H9 (cell line): ENCODE data around the gene RAB33B. TPM values are rescaled to one million over a fixed set of nuclear protein-coding genes. Genes with fewer than 3 reads are reported as not detected.
A peak's percentile ranks its signal among the peaks of the same experiment; 100 is the strongest.

Source experiments
- DNase-seq: peaks from one replicate; pipeline ENCODE4 v3.0.0-alpha.2; 2017
- H2AFZ ChIP-seq: one replicate; pipeline ENCODE4 v1.6.1; 2013; ENCODE audit warnings: mild to moderate bottlenecking, low read length, control low read depth, moderate library complexity
- H2AK5ac ChIP-seq: 2 replicates; pipeline ENCODE4 v1.6.1; 2013; ENCODE audit warnings: low read length, control low read depth, mixed read lengths; ENCODE audit not compliant: insufficient read length
- H2BK120ac ChIP-seq: one replicate; pipeline ENCODE4 v1.6.1; 2013; ENCODE audit warnings: low read depth, mild to moderate bottlenecking, low read length, control low read depth, inconsistent platforms; ENCODE audit not compliant: poor library complexity, severe bottlenecking
- H2BK12ac ChIP-seq: 2 replicates; pipeline ENCODE4 v1.6.1; 2013; ENCODE audit warnings: low read length, control low read depth, mixed read lengths, low read depth; ENCODE audit not compliant: insufficient read length
- H2BK15ac ChIP-seq: 2 replicates; pipeline ENCODE4 v1.6.1; 2013; ENCODE audit warnings: low read depth, low read length, control low read depth
- H2BK20ac ChIP-seq: one replicate; pipeline ENCODE4 v1.6.1; 2013; ENCODE audit warnings: low read depth, mild to moderate bottlenecking, low read length, control low read depth, inconsistent platforms; ENCODE audit not compliant: poor library complexity, severe bottlenecking
- H2BK5ac ChIP-seq: 2 replicates; pipeline ENCODE4 v1.6.1; 2013; ENCODE audit warnings: low read length, control low read depth, mixed read lengths; ENCODE audit not compliant: insufficient read length
- H3K14ac ChIP-seq: 2 replicates; pipeline ENCODE4 v1.6.1; 2013; ENCODE audit warnings: low read length, control low read depth; ENCODE audit not compliant: insufficient read depth
- H3K18ac ChIP-seq: 2 replicates; pipeline ENCODE4 v1.6.1; 2013; ENCODE audit warnings: low read depth, mild to moderate bottlenecking, mixed read lengths, low read length, control low read depth; ENCODE audit not compliant: insufficient read length
- H3K23ac ChIP-seq: 2 replicates; pipeline ENCODE4 v1.6.1; 2013; ENCODE audit warnings: low read length, control low read depth, mixed read lengths, low read depth; ENCODE audit not compliant: insufficient read length
- H3K23me2 ChIP-seq: 2 replicates; pipeline ENCODE4 v1.6.1; 2013; ENCODE audit warnings: low read depth, mild to moderate bottlenecking, mixed read lengths, low read length, control low read depth; ENCODE audit not compliant: insufficient read length, poor library complexity, severe bottlenecking
- H3K27ac ChIP-seq: 2 replicates; pipeline ENCODE4 v1.5.1; 2013; ENCODE audit warnings: low read length, control low read depth, mixed read lengths, low read depth; ENCODE audit not compliant: insufficient read length
- H3K27me3 ChIP-seq: 2 replicates; pipeline ENCODE4 v1.6.1; 2013; ENCODE audit warnings: low read length, control low read depth, inconsistent platforms; ENCODE audit not compliant: insufficient read depth
- H3K4ac ChIP-seq: 2 replicates; pipeline ENCODE4 v1.6.1; 2013; ENCODE audit warnings: low read depth, mild to moderate bottlenecking, control low read depth, inconsistent platforms, low read length, moderate library complexity
- H3K4me1 ChIP-seq: 2 replicates; pipeline ENCODE4 v1.6.1; 2013; ENCODE audit warnings: low read length, control low read depth, inconsistent platforms; ENCODE audit not compliant: insufficient read depth
- H3K4me2 ChIP-seq: 2 replicates; pipeline ENCODE4 v1.6.1; 2013; ENCODE audit warnings: low read length, control low read depth, mixed read lengths; ENCODE audit not compliant: insufficient read length, insufficient read depth
- H3K56ac ChIP-seq: 2 replicates; pipeline ENCODE4 v1.6.1; 2013; ENCODE audit warnings: low read depth, mild to moderate bottlenecking, mixed read lengths, low read length, control low read depth; ENCODE audit not compliant: insufficient read length
- H3K79me1 ChIP-seq: 2 replicates; pipeline ENCODE4 v1.6.1; 2013; ENCODE audit warnings: low read depth, mild to moderate bottlenecking, moderate library complexity, low read length, control low read depth, inconsistent platforms; ENCODE audit not compliant: insufficient read depth, poor library complexity, severe bottlenecking
- H3K79me2 ChIP-seq: 2 replicates; pipeline ENCODE4 v1.6.1; 2013; ENCODE audit warnings: low read length, control low read depth, inconsistent platforms; ENCODE audit not compliant: insufficient read depth
- H3K9ac ChIP-seq: 2 replicates; pipeline ENCODE4 v1.6.1; 2013; ENCODE audit warnings: low read length, control low read depth, mixed read lengths; ENCODE audit not compliant: insufficient read length; ENCODE audit errors: extremely low read depth
- H3K9me3 ChIP-seq: one replicate; pipeline ENCODE4 v1.6.1; 2013; ENCODE audit warnings: low read depth, low read length, inconsistent platforms; ENCODE audit not compliant: control insufficient read depth
- H3T11ph ChIP-seq: one replicate; pipeline ENCODE4 v1.6.1; 2013; ENCODE audit warnings: mild to moderate bottlenecking, low read length, control low read depth, inconsistent platforms
- H4K20me1 ChIP-seq: one replicate; pipeline ENCODE4 v1.6.1; 2013; ENCODE audit not compliant: control insufficient read depth, insufficient read length, insufficient read depth
- H4K5ac ChIP-seq: 2 replicates; pipeline ENCODE4 v1.6.1; 2013; ENCODE audit warnings: low read depth, mild to moderate bottlenecking, mixed read lengths, low read length, control low read depth; ENCODE audit not compliant: insufficient read length
- H4K8ac ChIP-seq: replicated peaks from 2 replicates; pipeline ENCODE4 v1.6.1; 2013; ENCODE audit warnings: low read length, control low read depth, mixed read lengths, low read depth; ENCODE audit not compliant: insufficient read length
- H4K91ac ChIP-seq: 2 replicates; pipeline ENCODE4 v1.6.1; 2013; ENCODE audit warnings: low read depth, mild to moderate bottlenecking, moderate library complexity, mixed read lengths, low read length, control low read depth; ENCODE audit not compliant: insufficient read length
- H3K27ac Mint-ChIP-seq, 3 experiments: 2 replicates in 2 of 3; 3 replicates in 1 of 3; pipeline ENCODE4 v1.8.0; 2020 to 2021; ENCODE audit warnings: mixed read lengths in 3 of 3, mild to moderate bottlenecking in 1 of 3, moderate library complexity in 1 of 3
- H3K27me3 Mint-ChIP-seq: 2 replicates; pipeline ENCODE4 v1.8.0; 2021; ENCODE audit warnings: low read depth, mild to moderate bottlenecking, moderate library complexity, mixed read lengths
- H3K36me3 Mint-ChIP-seq, 3 experiments: 2 replicates in 2 of 3; 3 replicates in 1 of 3; pipeline ENCODE4 v1.8.0; 2020 to 2021; ENCODE audit warnings: low read depth in 3 of 3, mixed read lengths in 3 of 3; ENCODE audit not compliant: insufficient read depth in 1 of 3
- H3K4me1 Mint-ChIP-seq, 2 experiments: 2 replicates each; pipeline ENCODE4 v1.8.0; 2020; ENCODE audit warnings: mixed read lengths in 2 of 2
- H3K4me3 Mint-ChIP-seq, 2 experiments: 2 replicates in 1 of 2; 3 replicates in 1 of 2; pipeline ENCODE4 v1.8.0; 2020 to 2021; ENCODE audit warnings: mild to moderate bottlenecking in 2 of 2, mixed read lengths in 2 of 2, moderate library complexity in 1 of 2
- H3K9me3 Mint-ChIP-seq, 2 experiments: 2 replicates in 1 of 2; 3 replicates in 1 of 2; pipeline ENCODE4 v1.8.0; 2020; ENCODE audit warnings: mild to moderate bottlenecking in 2 of 2, mixed read lengths in 2 of 2, moderate library complexity in 1 of 2
- CTCF ChIP-seq: fragments of 200-600 bp; sonication (generic); conservative IDR thresholded peaks from 3 replicates; pipeline ENCODE4 v1.8.0; 2021; ENCODE audit warnings: antibody characterized with exemption, mild to moderate bottlenecking
- WGBS: extraction: QIAGEN DNeasy Blood & Tissue Kit; methylation state at CpG from one replicate; pipeline ENCODE4 v1.1.7; 2013; ENCODE audit warnings: missing lambda C conversion rate, low lambda C conversion rate, mixed read lengths; ENCODE audit not compliant: insufficient read length; ENCODE audit errors: extremely low coverage; 5-methylcytosine and 5-hydroxymethylcytosine counted together
- total RNA-seq: library from RNA; stranded (reverse); gene quantifications from 2 replicates; pipeline ENCODE4 v1.2.1, GENCODE V29; 2021

The RAB33B gene
- total RNA-seq, 1 experiment from 2014 or later: 7.7 TPM

GRCh38 chr4:139460565-139460964 lies 6.6 kb downstream of the RAB33B start:
- Histone ChIP-seq H3K27me3 (no peaks in the 10 kb centered on the region), H2AFZ (no peak overlapping the region), H3K9ac (no peak overlapping the region), H3K27ac (peak overlapping the region; percentile 98), H3K23me2 (no peaks in the 10 kb centered on the region), H4K5ac (no peak overlapping the region), H3T11ph (no peak overlapping the region), H2BK5ac (no peak overlapping the region), H3K18ac (no peak overlapping the region), H3K4me1 (no peaks in the 10 kb centered on the region; the same call in none of the 2 replicates), H3K79me2 (peaks cover 19% of the 10 kb centered on the region; the same call in 1 of the 2 replicates), H3K56ac (no peak overlapping the region), H3K4me2 (peak overlapping the region; percentile 40), H2BK120ac (no peak overlapping the region), H4K91ac (no peak overlapping the region), H4K8ac (no peak overlapping the region), H3K4ac (no peak overlapping the region), H2BK12ac (no peak overlapping the region), H2AK5ac (no peak overlapping the region), H3K79me1 (peaks cover 7% of the 10 kb centered on the region), H3K14ac (no peak overlapping the region), H2BK20ac (no peak overlapping the region), H2BK15ac (no peak overlapping the region), H4K20me1 (no peaks in the 10 kb centered on the region), H3K23ac (no peak overlapping the region), H3K9me3 (no peaks in the 10 kb centered on the region)
- Mint-ChIP-seq H3K27me3 (no peaks in the 10 kb centered on the region; the same call in 1 of the 2 replicates), H3K27ac (peak overlapping the region; percentile 85 to 97 (median 97); a peak in 6 of 7 replicates), H3K9me3 (peaks cover 0 to 4% of the 10 kb centered on the region in 2 experiments; a peak in 1 of 5 replicates), H3K4me1 (peaks cover 51 to 52% of the 10 kb centered on the region in 2 experiments), H3K36me3 (peaks cover 2 to 20% (median 5%) of the 10 kb centered on the region in 3 experiments; a peak in 6 of 7 replicates), H3K4me3 (peak overlapping the region in 1 of 2 experiments; percentile 27; a peak in 2 of 5 replicates)
- WGBS: no CpG with 5 or more reads among the region's 3 CpGs
- DNase-seq: no peak
- TF ChIP-seq CTCF: no peak
